ENCODE data around the gene TBX5. TPM values are rescaled to one million over a fixed set of nuclear protein-coding genes. Genes with fewer than 3 reads are reported as not detected.

The TBX5 gene
- total and polyA plus RNA-seq, 2 donors from 2014 or later: not detected

- intact Hi-C loops (cut with DNase I): no loop called here
- Histone ChIP-seq H3K4me1 (ENCODE audit: control insufficient read depth in 2 of 3, insufficient read depth in 2 of 3, low read depth in 1 of 3, low read length in 3 of 3) (no peaks in the 10 kb centered on the region), H3K27me3 (ENCODE audit: control insufficient read depth, insufficient read depth, low read length) (no peaks in the 10 kb centered on the region), H3K9me3 (ENCODE audit: control insufficient read depth in 2 of 3, insufficient read depth in 1 of 3, low read length in 3 of 3) (peaks cover 0 to 6% (median 0%) of the 10 kb centered on the region in 3 donors), H3K27ac (ENCODE audit: low read depth in 2 of 2, low read length in 2 of 2) (no peak overlapping the region), H3K36me3 (ENCODE audit: control insufficient read depth in 2 of 3, insufficient read depth in 3 of 3, low read length in 3 of 3) (no peaks in the 10 kb centered on the region), H3K9ac (ENCODE audit: low read length in 3 of 3) (no peak overlapping the region), H3K4me3 (ENCODE audit: low read length in 3 of 3) (no peak overlapping the region)
- no peak for DNase-seq
- FAIRE-seq: no peak
- TF ChIP-seq, protein P1, sequence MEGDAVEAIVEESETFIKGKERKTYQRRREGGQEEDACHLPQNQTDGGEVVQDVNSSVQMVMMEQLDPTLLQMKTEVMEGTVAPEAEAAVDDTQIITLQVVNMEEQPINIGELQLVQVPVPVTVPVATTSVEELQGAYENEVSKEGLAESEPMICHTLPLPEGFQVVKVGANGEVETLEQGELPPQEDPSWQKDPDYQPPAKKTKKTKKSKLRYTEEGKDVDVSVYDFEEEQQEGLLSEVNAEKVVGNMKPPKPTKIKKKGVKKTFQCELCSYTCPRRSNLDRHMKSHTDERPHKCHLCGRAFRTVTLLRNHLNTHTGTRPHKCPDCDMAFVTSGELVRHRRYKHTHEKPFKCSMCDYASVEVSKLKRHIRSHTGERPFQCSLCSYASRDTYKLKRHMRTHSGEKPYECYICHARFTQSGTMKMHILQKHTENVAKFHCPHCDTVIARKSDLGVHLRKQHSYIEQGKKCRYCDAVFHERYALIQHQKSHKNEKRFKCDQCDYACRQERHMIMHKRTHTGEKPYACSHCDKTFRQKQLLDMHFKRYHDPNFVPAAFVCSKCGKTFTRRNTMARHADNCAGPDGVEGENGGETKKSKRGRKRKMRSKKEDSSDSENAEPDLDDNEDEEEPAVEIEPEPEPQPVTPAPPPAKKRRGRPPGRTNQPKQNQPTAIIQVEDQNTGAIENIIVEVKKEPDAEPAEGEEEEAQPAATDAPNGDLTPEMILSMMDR (IDR thresholded peaks at IDR 0.05; ENCODE audit: borderline replicate concordance, extremely low read depth, insufficient read depth): no peak
These were observed 44.0 kb downstream of the TBX5 start for GRCh38 chr12:114361992-114362391.

- intact Hi-C loops (cut with DNase I): no loop called here
- H3K27ac ChIP-seq (ENCODE audit: low read depth in 2 of 2, low read length in 2 of 2): no peak overlapping the region
- FAIRE-seq (no peak), DNase-seq (no peak)
- TF ChIP-seq, protein P1 (IDR thresholded peaks at IDR 0.05; ENCODE audit: borderline replicate concordance, extremely low read depth, insufficient read depth): no peak
- no peak overlapping the region for H3K9ac ChIP-seq (ENCODE audit: low read length in 3 of 3)
- no peaks in the 10 kb centered on the region for H3K36me3 ChIP-seq (ENCODE audit: control insufficient read depth in 2 of 3, insufficient read depth in 3 of 3, low read length in 3 of 3)
- H3K9me3 ChIP-seq (ENCODE audit: control insufficient read depth in 2 of 3, insufficient read depth in 1 of 3, low read length in 3 of 3): peaks cover 0 to 6% (median 0%) of the 10 kb centered on the region in 3 donors
- H3K4me3 ChIP-seq (ENCODE audit: low read length in 3 of 3): no peak overlapping the region
- no peaks in the 10 kb centered on the region for H3K27me3 ChIP-seq (ENCODE audit: control insufficient read depth, insufficient read depth, low read length)
- no peaks in the 10 kb centered on the region for H3K4me1 ChIP-seq (ENCODE audit: control insufficient read depth in 2 of 3, insufficient read depth in 2 of 3, low read depth in 1 of 3, low read length in 3 of 3)
These were observed 44.4 kb downstream of the TBX5 start for GRCh38 chr12:114361545-114361944.

DNA sequence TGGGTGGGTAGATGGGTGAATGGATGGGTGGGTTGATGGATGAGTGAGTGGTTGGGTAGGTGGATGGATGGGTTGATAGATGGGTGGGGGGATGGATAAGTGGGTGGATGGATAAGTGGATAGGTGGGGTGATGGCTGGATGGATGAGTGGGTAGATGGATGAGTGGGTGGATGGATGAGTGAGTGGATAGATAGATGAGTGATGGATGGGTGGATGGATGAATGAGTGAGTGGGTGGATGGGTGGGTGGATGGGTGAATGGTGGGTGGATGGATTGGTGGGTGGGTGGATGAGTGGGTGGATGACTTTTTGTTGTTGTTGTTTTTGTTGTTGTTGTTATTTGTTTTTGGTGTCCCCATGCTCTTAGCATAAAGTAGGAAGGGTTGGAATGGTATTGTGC is 45.5 kb downstream of the TBX5 start:
- H3K4me3 ChIP-seq (ENCODE audit: low read length in 3 of 3): no peak overlapping the region

More for the DNA sequence above, 45.5 kb downstream of the TBX5 start:
- H3K27ac ChIP-seq (ENCODE audit: low read depth in 2 of 2, low read length in 2 of 2): no peak overlapping the region
- intact Hi-C loops (cut with DNase I): no loop called here
- TF ChIP-seq, protein P1 (IDR thresholded peaks at IDR 0.05; ENCODE audit: borderline replicate concordance, extremely low read depth, insufficient read depth): no peak
- H3K27me3 ChIP-seq (ENCODE audit: control insufficient read depth, insufficient read depth, low read length): no peaks in the 10 kb centered on the region
- FAIRE-seq: no peak
- no peaks in the 10 kb centered on the region for H3K9me3 ChIP-seq (ENCODE audit: control insufficient read depth in 2 of 3, insufficient read depth in 1 of 3, low read length in 3 of 3)
- no peaks in the 10 kb centered on the region for H3K36me3 ChIP-seq (ENCODE audit: control insufficient read depth in 2 of 3, insufficient read depth in 3 of 3, low read length in 3 of 3)
- no peak overlapping the region for H3K9ac ChIP-seq (ENCODE audit: low read length in 3 of 3)
- DNase-seq: no peak
- no peaks in the 10 kb centered on the region for H3K4me1 ChIP-seq (ENCODE audit: control insufficient read depth in 2 of 3, insufficient read depth in 2 of 3, low read depth in 1 of 3, low read length in 3 of 3)
